Measurements from ENCODE around the gene SELENOI. TPM values are rescaled to one million over a fixed set of nuclear protein-coding genes. Genes with fewer than 3 reads are reported as not detected.

The SELENOI gene
- total and polyA plus RNA-seq, 10 of the 15 experiments (the other 5 are each of a cell fraction or from before 2014, with no cell fraction given) = 5.2 to 31.4 (median 17.4) TPM

DNA sequence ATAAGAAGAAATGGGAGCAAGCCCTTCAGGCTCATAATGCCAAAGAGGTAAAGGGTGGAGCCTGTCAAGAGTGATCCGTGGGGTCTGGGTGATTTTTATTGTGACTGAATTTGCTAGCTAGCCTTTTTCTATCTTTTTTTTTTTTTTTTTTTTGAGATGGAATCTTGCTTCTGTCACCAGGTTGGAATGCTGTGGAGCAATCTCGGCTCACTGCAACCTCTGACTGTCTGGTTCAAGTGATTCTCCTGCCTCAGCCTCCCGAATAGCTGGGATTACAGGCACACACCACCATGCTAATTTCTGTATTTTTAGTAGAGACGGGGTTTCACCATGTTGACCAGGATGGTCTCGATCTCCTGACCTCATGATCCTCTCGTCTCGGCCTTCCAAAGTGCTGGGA is 84.9 kb downstream of the SELENOI start:
- intact Hi-C loops (cut with micrococcal nuclease; ENCODE audit: unreplicated experiment) = no loop called here

More for the DNA sequence above, 84.9 kb downstream of the SELENOI start:
- Histone ChIP-seq H3K9me3 (replicated peaks; ENCODE audit: control insufficient read depth, insufficient read depth, low read length) (no peaks in the 10 kb centered on the region), H3K27ac (ENCODE audit: control insufficient read depth, insufficient read depth) (no peak overlapping the region), H3K4me3 (no peak overlapping the region), H3K27me3 (replicated peaks in 1 of 2; ENCODE audit: control insufficient read depth in 2 of 2, insufficient read depth in 2 of 2, low read length in 1 of 2) (0 out of 4 replicates have a peak, but pooled peaks cover 0 to 2% of the 10 kb centered on the region in 2 experiments), H3K36me3 (ENCODE audit: control insufficient read depth in 2 of 2, insufficient read depth in 2 of 2, low read length in 1 of 2) (no peaks in the 10 kb centered on the region), H4K20me1 (ENCODE audit: control insufficient read depth, insufficient read depth) (no peaks in the 10 kb centered on the region), H3K4me2 (ENCODE audit: control insufficient read depth, insufficient read depth) (no peak overlapping the region), H3K9ac (ENCODE audit: control insufficient read depth, insufficient read depth, low read length) (no peak overlapping the region), H3K4me1 (ENCODE audit: control insufficient read depth, insufficient read depth, low read length) (no peaks in the 10 kb centered on the region), H3K79me2 (ENCODE audit: control insufficient read depth, insufficient read depth, low read length) (no peaks in the 10 kb centered on the region), H2AFZ (ENCODE audit: control insufficient read depth, low read depth, low read length) (no peak overlapping the region)
- TF ChIP-seq MEF2A (IDR thresholded peaks at IDR 0.05; ENCODE audit: insufficient read depth, low read depth, low read length) (no peak), MYB (IDR thresholded peaks at IDR 0.05; ENCODE audit: borderline replicate concordance, low read depth, low read length) (no peak), SUZ12 (IDR thresholded peaks at IDR 0.05; ENCODE audit: unreplicated experiment) (no peak), CEBPB (IDR thresholded peaks at IDR 0.05; ENCODE audit: borderline replicate concordance in 1 of 2, low read depth in 2 of 2, low read length in 2 of 2) (no peak), RCOR1 (conservative IDR thresholded peaks at IDR 0.05; ENCODE audit: low read depth, low read length) (no peak), ZBED1 (IDR thresholded peaks at IDR 0.05; ENCODE audit: borderline replicate concordance) (no peak), TBL1XR1 (IDR thresholded peaks at IDR 0.05; ENCODE audit: low read depth, low read length) (no peak)
- TF ChIP-seq, protein P1, sequence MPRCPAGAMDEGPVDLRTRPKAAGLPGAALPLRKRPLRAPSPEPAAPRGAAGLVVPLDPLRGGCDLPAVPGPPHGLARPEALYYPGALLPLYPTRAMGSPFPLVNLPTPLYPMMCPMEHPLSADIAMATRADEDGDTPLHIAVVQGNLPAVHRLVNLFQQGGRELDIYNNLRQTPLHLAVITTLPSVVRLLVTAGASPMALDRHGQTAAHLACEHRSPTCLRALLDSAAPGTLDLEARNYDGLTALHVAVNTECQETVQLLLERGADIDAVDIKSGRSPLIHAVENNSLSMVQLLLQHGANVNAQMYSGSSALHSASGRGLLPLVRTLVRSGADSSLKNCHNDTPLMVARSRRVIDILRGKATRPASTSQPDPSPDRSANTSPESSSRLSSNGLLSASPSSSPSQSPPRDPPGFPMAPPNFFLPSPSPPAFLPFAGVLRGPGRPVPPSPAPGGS (IDR thresholded peaks at IDR 0.05; ENCODE audit: borderline replicate concordance, insufficient read depth, low read depth, low read length, poor library complexity, severe bottlenecking) = no peak
- TF ChIP-seq, protein P2, sequence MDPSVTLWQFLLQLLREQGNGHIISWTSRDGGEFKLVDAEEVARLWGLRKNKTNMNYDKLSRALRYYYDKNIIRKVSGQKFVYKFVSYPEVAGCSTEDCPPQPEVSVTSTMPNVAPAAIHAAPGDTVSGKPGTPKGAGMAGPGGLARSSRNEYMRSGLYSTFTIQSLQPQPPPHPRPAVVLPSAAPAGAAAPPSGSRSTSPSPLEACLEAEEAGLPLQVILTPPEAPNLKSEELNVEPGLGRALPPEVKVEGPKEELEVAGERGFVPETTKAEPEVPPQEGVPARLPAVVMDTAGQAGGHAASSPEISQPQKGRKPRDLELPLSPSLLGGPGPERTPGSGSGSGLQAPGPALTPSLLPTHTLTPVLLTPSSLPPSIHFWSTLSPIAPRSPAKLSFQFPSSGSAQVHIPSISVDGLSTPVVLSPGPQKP (IDR thresholded peaks at IDR 0.05; ENCODE audit: low read depth, low read length) = no peak
- TF ChIP-seq, protein P3, sequence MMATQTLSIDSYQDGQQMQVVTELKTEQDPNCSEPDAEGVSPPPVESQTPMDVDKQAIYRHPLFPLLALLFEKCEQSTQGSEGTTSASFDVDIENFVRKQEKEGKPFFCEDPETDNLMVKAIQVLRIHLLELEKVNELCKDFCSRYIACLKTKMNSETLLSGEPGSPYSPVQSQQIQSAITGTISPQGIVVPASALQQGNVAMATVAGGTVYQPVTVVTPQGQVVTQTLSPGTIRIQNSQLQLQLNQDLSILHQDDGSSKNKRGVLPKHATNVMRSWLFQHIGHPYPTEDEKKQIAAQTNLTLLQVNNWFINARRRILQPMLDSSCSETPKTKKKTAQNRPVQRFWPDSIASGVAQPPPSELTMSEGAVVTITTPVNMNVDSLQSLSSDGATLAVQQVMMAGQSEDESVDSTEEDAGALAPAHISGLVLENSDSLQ (IDR thresholded peaks at IDR 0.05) = no peak
- BruUV-seq (replicated peaks) = no TSS peak
- FAIRE-seq (no peak), DNase-seq (ENCODE audit: low read depth, low spot score) (no peak), ATAC-seq (no peak)
- in situ Hi-C loops (cut with MboI) = no loop called here
- CTCF ChIA-PET = interaction anchor here (1.2 kb wide), 1 partner anchor 20 kb away, joined by 4 read pairs; no protein-coding TSS in a partner anchor
- POLR2A ChIA-PET = no interaction called here
- RAD21 ChIA-PET (ENCODE audit: unreplicated experiment) = no interaction called here
- SMC1A ChIA-PET (ENCODE audit: uncharacterized antibody, unreplicated experiment) = interaction anchor here (0.7 kb wide), 1 partner anchor 17 kb away, joined by 3 read pairs; no protein-coding TSS in a partner anchor
- WGBS (ENCODE audit: insufficient coverage, insufficient replicate concordance, low lambda C conversion rate, missing lambda C conversion rate) = 47% methylated on average over 7 of the region's 7 CpGs
